GM12878 (cell line): ENCODE measurements around the gene TMEM128. TPM values are rescaled to one million over a fixed set of nuclear protein-coding genes. Genes with fewer than 3 reads are reported as not detected.

Source experiments
- ATAC-seq: fragments of 200-7000 bp; cut with Tn5 transposase; 3 replicates; pipeline ENCODE4 v1.9.1; 2020; ENCODE audit warnings: mild to moderate bottlenecking, moderate library complexity
- BruUV-seq: library from RNA; stranded (reverse); fragments of 400-500 nt; replicated peaks from 2 replicates; lab custom pipeline; 2021; lab: Mats Ljungman, UMichigan
- CTCF ChIA-PET: fragments of 300-600 bp; sonication (Branson Sonifier 250); formaldehyde crosslinking; extraction: SDS; loops from one replicate; lab custom pipeline; 2021; ENCODE audit warnings: inconsistent platforms; lab: Yijun Ruan, JAX
- POLR2A ChIA-PET: fragments of 350-600 bp; formaldehyde crosslinking; extraction: SDS; loops from one replicate; lab custom pipeline; 2021; ENCODE audit warnings: inconsistent platforms; lab: Charles Lee
- RAD21 ChIA-PET: fragments of 300-600 bp; sonication (Branson Sonifier 250); formaldehyde crosslinking; loops from one replicate; lab custom pipeline; 2023; ENCODE audit warnings: antibody characterized with exemption; ENCODE audit not compliant: unreplicated experiment; lab: Charles Lee
- SMC1A ChIA-PET: fragments of 300-600 bp; sonication (Branson Sonifier 250); formaldehyde crosslinking; loops from one replicate; lab custom pipeline; 2023; ENCODE audit not compliant: unreplicated experiment, uncharacterized antibody; lab: Charles Lee
- DNase-seq: peaks from one replicate; pipeline ENCODE4 v3.0.0-alpha.2; 2011; ENCODE audit warnings: low read depth, low spot score
- FAIRE-seq: peaks from 3 replicates; lab custom pipeline; 2011; peaks lifted over from hg19 to GRCh38; lab: Jason Lieb, UNC
- H2AFZ ChIP-seq: 2 replicates; pipeline ENCODE4 v1.6.0; 2011; ENCODE audit warnings: low read depth, low read length, control low read depth; ENCODE audit not compliant: control insufficient read depth
- H3K27ac ChIP-seq: 2 replicates; pipeline ENCODE4 v1.5.1; 2011; ENCODE audit warnings: control low read depth; ENCODE audit not compliant: control insufficient read depth, insufficient read depth
- H3K27me3 ChIP-seq, 2 experiments: replicated peaks in 1 of 2; 2 replicates each; pipeline versions ENCODE4 v1.6.0 to v1.6.1; 2011; ENCODE audit warnings: low read length in 1 of 2; ENCODE audit not compliant: control insufficient read depth in 2 of 2, insufficient read depth in 2 of 2
- H3K36me3 ChIP-seq, 2 experiments: 2 replicates each; pipeline ENCODE4 v1.5.1; 2011; ENCODE audit warnings: low read length in 1 of 2; ENCODE audit not compliant: control insufficient read depth in 2 of 2, insufficient read depth in 2 of 2
- H3K4me1 ChIP-seq: 2 replicates; pipeline ENCODE4 v1.6.1; 2011; ENCODE audit warnings: mild to moderate bottlenecking, low read length, moderate library complexity, mixed read lengths; ENCODE audit not compliant: control insufficient read depth, insufficient read depth
- H3K4me2 ChIP-seq: 2 replicates; pipeline ENCODE4 v1.6.0; 2011; ENCODE audit warnings: control low read depth; ENCODE audit not compliant: control insufficient read depth, insufficient read depth
- H3K4me3 ChIP-seq: fragments of 200-600 bp; sonication (generic); 2 replicates; pipeline ENCODE4 v1.5.1; 2016
- H3K79me2 ChIP-seq: 2 replicates; pipeline ENCODE4 v1.6.0; 2011; ENCODE audit warnings: low read length; ENCODE audit not compliant: control insufficient read depth, insufficient read depth
- H3K9ac ChIP-seq: 2 replicates; pipeline ENCODE4 v1.8.0; 2011; ENCODE audit warnings: low read length, control low read depth, mixed read lengths; ENCODE audit not compliant: control insufficient read depth, insufficient read depth
- H3K9me3 ChIP-seq: replicated peaks from 3 replicates; pipeline ENCODE4 v1.5.1; 2011; ENCODE audit warnings: mild to moderate bottlenecking, low read length; ENCODE audit not compliant: control insufficient read depth, insufficient read depth
- H4K20me1 ChIP-seq: 2 replicates; pipeline ENCODE4 v1.6.0; 2011; ENCODE audit not compliant: control insufficient read depth, insufficient read depth
- BRCA1 ChIP-seq: IDR thresholded peaks from 2 replicates; pipeline ENCODE4 v1.6.1; 2011; ENCODE audit warnings: low read depth, low read length, improper control_type of control experiment
- CBX3 ChIP-seq: fragments of 200-600 bp; sonication (generic); IDR thresholded peaks from 2 replicates; pipeline ENCODE4 v1.6.1; 2016; ENCODE audit warnings: low read depth, borderline replicate concordance
- CTCF ChIP-seq, 3 experiments: IDR thresholded peaks in 2 of 3; conservative IDR thresholded peaks in 1 of 3; 2 replicates each; pipeline ENCODE4 v1.5.1; 2011; ENCODE audit warnings: low read depth in 3 of 3, low read length in 3 of 3, mild to moderate bottlenecking in 3 of 3, control low read depth in 2 of 3, moderate library complexity in 2 of 3, inconsistent platforms in 1 of 3, mixed read lengths in 1 of 3; ENCODE audit not compliant: control insufficient read depth in 2 of 3, insufficient read depth in 1 of 3; ENCODE audit errors: extremely low read depth in 1 of 3
- HDAC2 ChIP-seq: fragments of 200-600 bp; sonication (generic); IDR thresholded peaks from 2 replicates; pipeline ENCODE4 v1.6.1; 2017
- KLF5 ChIP-seq: fragments of 450-650 bp; IDR thresholded peaks from 2 replicates; pipeline ENCODE4 v1.6.1; 2014; ENCODE audit warnings: mild to moderate bottlenecking; ENCODE audit not compliant: partially characterized antibody
- MEF2B ChIP-seq: fragments of 450-650 bp; IDR thresholded peaks from 2 replicates; pipeline ENCODE4 v1.6.1; 2018; ENCODE audit warnings: mild to moderate bottlenecking, moderate library complexity; ENCODE audit not compliant: partially characterized antibody, poor library complexity, severe bottlenecking
- NKRF ChIP-seq: fragments of 450-650 bp; conservative IDR thresholded peaks from 2 replicates; pipeline ENCODE4 v1.6.1; 2017; ENCODE audit warnings: mild to moderate bottlenecking, moderate library complexity
- PBX3 ChIP-seq: IDR thresholded peaks from 2 replicates; pipeline ENCODE4 v1.6.1; 2011; ENCODE audit warnings: mild to moderate bottlenecking, low read depth, low read length, moderate library complexity; ENCODE audit not compliant: insufficient replicate concordance
- USF2 ChIP-seq: IDR thresholded peaks from 2 replicates; pipeline ENCODE4 v1.6.1; 2011; ENCODE audit warnings: low read depth, low read length, improper control_type of control experiment, borderline replicate concordance
- ZBTB33 ChIP-seq: fragments of 450-650 bp; IDR thresholded peaks from 2 replicates; pipeline ENCODE4 v1.6.1; 2017; ENCODE audit warnings: mild to moderate bottlenecking
- ZBTB4 ChIP-seq: fragments of 450-650 bp; formaldehyde crosslinking; IDR thresholded peaks from 2 replicates; pipeline ENCODE4 v1.4.0; 2022; ENCODE audit warnings: mild to moderate bottlenecking, moderate library complexity
- ZSCAN29 ChIP-seq: fragments of 450-650 bp; IDR thresholded peaks from 2 replicates; pipeline ENCODE4 v1.6.1; 2017; ENCODE audit warnings: mild to moderate bottlenecking, moderate library complexity
- WGBS: methylation state at CpG from one replicate; pipeline ENCODE4 v1.1.6; 2016; ENCODE audit warnings: low lambda C conversion rate; ENCODE audit not compliant: insufficient replicate concordance, insufficient coverage; ENCODE audit errors: missing lambda C conversion rate; 5-methylcytosine and 5-hydroxymethylcytosine counted together
- in situ Hi-C: fragments of 300-500 bp; cut with MboI; formaldehyde crosslinking; loops from 9 replicates; pipeline ENCODE4 v1.14.3; 2018; ENCODE audit warnings: mixed read lengths
- intact Hi-C: fragments of 100-400 bp; cut with micrococcal nuclease; formaldehyde crosslinking; loops from one replicate; pipeline ENCODE4 v1.14.2; 2022; ENCODE audit not compliant: unreplicated experiment
- polyA plus RNA-seq, 11 experiments: library from polyadenylated mRNA; depleted of rRNA in 4 of 11; unstranded in 6 of 11; stranded (reverse) in 5 of 11; fragments of >200 nt; fragmentation: Nextera tagmentation in 4 of 11; fragmentation: Illumina TruSeq in 1 of 11; extraction: Ambion mirVana in 4 of 11; extraction: Trizol in 1 of 11; gene quantifications; 1 replicate in 1 of 11; 2 replicates in 10 of 11; pipeline versions ENCODE4 v1.2.1 to v1.2.3, GENCODE V29; 2011 to 2016; ENCODE audit warnings: inconsistent platforms in 2 of 11, missing spikeins in 2 of 11, low read depth in 1 of 11
- total RNA-seq, 4 experiments: library from RNA; depleted of rRNA in 3 of 4; stranded (reverse); fragments of >200 nt in 3 of 4; fragmentation: Illumina TruSeq in 1 of 4; extraction: Trizol in 1 of 4; gene quantifications; 2 replicates each; pipeline versions ENCODE4 v1.2.1 to v1.2.3, GENCODE V29; 2013 to 2021

The TMEM128 gene
- total and polyA plus RNA-seq, 10 of the 15 experiments (the other 5 are each of a cell fraction or from before 2014, with no cell fraction given): 9.3 to 44.2 (median 18.9) TPM

- Histone ChIP-seq H3K27me3 (peaks cover 1 to 2% of the 10 kb centered on the region in 2 experiments; a peak in 2 of 4 replicates), H3K9me3 (no peaks in the 10 kb centered on the region), H3K79me2 (no peaks in the 10 kb centered on the region), H3K36me3 (no peaks in the 10 kb centered on the region), H3K4me3 (no peak overlapping the region), H3K4me2 (no peak overlapping the region), H3K9ac (no peak overlapping the region), H2AFZ (no peak overlapping the region), H3K4me1 (no peaks in the 10 kb centered on the region), H3K27ac (no peak overlapping the region), H4K20me1 (no peaks in the 10 kb centered on the region)
- in situ Hi-C loops: no loop called here
- BruUV-seq: no TSS peak
- DNase-seq (no peak), FAIRE-seq (no peak), ATAC-seq (no peak)
- 67% methylated on average over 4 of the region's 4 CpGs for WGBS
- ChIA-PET SMC1A (no interaction called here), POLR2A (no interaction called here), CTCF (interaction anchor here (0.7 kb wide), 1 partner anchor 1365 kb away, joined by 3 read pairs; no protein-coding TSS in a partner anchor), RAD21 (no interaction called here)
- intact Hi-C loops: no loop called here
- TF ChIP-seq PBX3 (no peak), NKRF (no peak), BRCA1 (no peak), CTCF (IDR thresholded peaks at IDR 0.05 in 2 of 3, conservative IDR thresholded peaks at IDR 0.05 in 1 of 3; ENCODE audit: control insufficient read depth in 2 of 3, extremely low read depth in 1 of 3, insufficient read depth in 1 of 3, low read depth in 3 of 3, low read length in 3 of 3) (no peak), KLF5 (no peak), ZBTB33 (no peak), USF2 (no peak), MEF2B (no peak), ZSCAN29 (no peak), HDAC2 (no peak), CBX3 (no peak), ZBTB4 (no peak)
Observed at GRCh38 chr4:4200624-4201023, 47.4 kb downstream of the TMEM128 start.
